H4 (cell line): ENCODE measurements around the gene VPS54. TPM values are rescaled to one million over a fixed set of nuclear protein-coding genes. Genes with fewer than 3 reads are reported as not detected.
"Not testable (repeated sequence)": the region's sequence is repeated elsewhere in the genome, so short reads cannot be mapped to it uniquely, and the experiment has no call there.

ENCODE experiments used
- DNase-seq: peaks from one replicate; pipeline ENCODE4 v3.0.0-alpha.2; 2015; ENCODE audit warnings: low spot score
- total RNA-seq: library from RNA; depleted of rRNA; stranded (reverse); fragments of >200 nt; shearing (Covaris generic); gene quantifications from 2 replicates; pipeline ENCODE4 v1.2.3, GENCODE V29; 2014

The VPS54 gene
- total RNA-seq, 1 experiment from 2014 or later: 14.1 TPM

GRCh38 chr2:63993871-63994270 is 25.4 kb downstream of the VPS54 start:
- no peak for DNase-seq

GRCh38 chr2:63993130-63993584 is 26.1 kb downstream of the VPS54 start:
- not testable (repeated sequence) for DNase-seq

DNA sequence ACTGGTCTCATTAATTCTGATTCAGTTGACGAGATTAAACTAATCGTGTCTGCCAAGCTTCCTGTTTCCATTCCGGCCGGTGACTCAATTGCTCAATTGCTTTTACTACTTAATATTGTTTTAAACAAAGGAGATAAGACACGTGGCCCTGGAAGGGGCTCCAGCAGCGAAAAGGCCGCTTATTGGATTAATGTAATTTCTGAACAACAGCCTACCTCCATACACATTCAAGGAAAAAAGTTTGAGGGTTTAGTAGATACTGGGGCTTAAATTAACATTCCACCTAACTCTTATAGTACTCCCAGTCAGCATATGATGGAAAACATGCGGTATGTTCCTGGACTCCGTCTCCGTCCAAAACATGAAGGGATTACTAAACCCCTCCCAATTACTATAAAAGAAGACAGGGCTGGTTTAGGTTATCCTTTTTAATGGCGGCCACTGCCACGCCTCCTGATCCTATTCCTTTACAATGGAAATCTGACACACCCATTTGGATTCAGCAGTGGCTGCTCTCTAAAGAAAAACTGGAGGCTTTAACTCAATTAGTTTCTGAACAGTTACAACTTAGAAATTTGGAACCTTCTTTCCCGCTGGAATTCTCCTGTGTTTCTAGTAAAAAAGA is 27.1 kb downstream of the VPS54 start:
- DNase-seq: no peak

GRCh38 chr2:63991173-63991999 is 27.8 kb downstream of the VPS54 start:
- DNase-seq: not testable (repeated sequence)

- no peak for DNase-seq
Observed at GRCh38 chr2:63990072-63990471, 29.2 kb downstream of the VPS54 start.

GRCh38 chr2:63988842-63989436 is 30.3 kb downstream of the VPS54 start:
- DNase-seq: not testable (repeated sequence)

DNA sequence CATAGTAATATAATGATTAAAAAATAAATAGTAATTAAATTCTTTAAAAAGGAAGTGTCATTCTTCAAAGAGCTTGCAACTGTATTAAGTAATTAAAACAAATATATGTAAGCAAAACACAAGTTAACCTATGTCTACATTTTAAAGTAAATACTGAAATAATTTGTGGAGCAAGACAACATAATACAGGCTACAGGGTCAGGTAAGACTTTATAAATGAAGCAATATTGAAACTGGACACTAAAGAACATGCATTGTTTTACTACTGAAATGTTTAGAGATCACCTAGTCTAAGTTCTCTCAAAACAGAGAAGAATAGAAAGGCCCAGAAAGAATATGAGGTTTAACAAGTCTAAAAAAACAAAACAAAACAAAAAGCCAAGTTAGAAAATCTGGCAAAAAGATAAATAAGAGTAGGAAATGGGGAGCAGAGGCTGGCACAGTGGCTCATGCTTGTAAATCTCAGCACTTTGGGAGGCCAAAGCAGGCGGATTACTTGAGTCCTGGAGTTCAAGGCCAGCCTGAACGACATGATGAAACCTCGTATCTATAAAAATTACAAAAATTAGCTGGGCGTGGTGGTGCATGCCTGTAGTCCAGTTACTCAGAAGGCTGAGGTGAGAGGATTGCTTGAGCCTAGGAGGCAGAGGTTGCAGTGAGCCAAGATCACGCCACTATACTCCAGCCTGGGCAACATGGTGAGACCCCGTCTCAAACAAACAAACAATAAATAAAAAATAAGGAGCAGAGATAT is 34.4 kb downstream of the VPS54 start:
- DNase-seq: no peak

DNA sequence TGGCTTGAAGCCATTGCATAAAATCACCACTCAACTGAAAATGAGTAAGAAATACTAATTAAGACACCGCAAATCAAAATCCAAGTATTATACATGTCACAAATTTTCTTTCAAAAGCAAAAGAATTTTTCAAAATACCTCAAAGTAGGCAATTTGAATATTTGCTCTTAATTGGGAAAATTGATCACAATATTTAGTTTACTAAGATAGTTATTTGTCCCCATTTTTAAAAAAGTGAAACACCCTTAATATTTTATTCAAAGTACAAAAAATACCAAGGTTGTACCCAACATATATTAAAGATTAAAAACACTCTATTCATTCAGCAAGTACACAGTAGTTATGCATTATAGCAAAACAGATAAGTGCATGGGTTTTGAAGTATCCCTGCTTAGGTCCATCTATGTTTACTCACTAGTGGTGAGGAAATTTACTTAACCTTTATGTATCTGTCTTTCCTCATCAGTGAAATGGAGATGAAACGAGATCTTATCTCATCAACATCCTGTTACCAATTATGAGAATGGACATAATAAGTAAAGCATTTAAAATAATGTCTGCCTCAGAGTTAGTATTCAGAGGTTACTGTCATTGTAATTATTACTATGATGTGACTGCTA is 35.1 kb downstream of the VPS54 start:
- DNase-seq: no peak

- no peak for DNase-seq
Observed at GRCh38 chr2:63982335-63982734, 36.9 kb downstream of the VPS54 start.

DNA sequence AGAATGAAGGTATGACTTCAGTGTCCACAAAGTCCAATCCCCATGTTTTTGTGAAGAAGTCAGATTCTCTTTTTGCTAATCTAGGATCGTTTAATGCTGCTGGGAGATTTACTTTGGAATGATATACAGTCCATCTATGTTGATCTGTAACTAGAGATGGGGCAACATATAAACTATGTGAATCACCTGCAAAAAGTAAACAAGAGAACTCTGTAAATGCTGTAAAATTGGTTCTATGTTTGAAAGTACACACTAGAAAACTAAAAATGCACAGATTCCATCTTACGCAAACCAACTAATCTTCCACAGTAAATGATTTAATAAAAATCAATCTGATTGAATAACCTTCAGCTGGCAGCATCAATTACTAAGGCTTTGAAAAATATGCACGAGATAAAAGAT is 37.5 kb downstream of the VPS54 start:
- DNase-seq: no peak

DNA sequence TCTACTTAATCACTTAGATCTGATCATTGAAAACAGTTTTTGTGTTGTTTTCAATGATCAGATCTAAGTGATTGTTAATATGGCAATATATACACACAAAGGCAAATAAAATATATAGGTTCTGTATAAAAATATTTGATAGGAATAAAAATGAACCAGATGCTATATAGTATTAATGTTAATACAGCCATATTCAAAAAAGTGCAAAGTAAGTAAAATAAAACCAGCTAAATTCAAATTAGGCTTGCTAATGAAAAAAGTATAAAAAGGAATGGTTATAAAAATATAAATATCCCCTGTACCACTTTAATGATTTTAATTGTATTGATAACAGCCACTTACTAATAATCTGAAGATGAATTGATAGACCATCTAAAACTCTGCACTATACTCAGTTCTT is 38.4 kb downstream of the VPS54 start:
- DNase-seq: no peak

- no peak for DNase-seq
Observed at GRCh38 chr2:63977904-63978303, 41.3 kb downstream of the VPS54 start.

GRCh38 chr2:63976125-63976510 is 43.1 kb downstream of the VPS54 start:
- no peak for DNase-seq

DNA sequence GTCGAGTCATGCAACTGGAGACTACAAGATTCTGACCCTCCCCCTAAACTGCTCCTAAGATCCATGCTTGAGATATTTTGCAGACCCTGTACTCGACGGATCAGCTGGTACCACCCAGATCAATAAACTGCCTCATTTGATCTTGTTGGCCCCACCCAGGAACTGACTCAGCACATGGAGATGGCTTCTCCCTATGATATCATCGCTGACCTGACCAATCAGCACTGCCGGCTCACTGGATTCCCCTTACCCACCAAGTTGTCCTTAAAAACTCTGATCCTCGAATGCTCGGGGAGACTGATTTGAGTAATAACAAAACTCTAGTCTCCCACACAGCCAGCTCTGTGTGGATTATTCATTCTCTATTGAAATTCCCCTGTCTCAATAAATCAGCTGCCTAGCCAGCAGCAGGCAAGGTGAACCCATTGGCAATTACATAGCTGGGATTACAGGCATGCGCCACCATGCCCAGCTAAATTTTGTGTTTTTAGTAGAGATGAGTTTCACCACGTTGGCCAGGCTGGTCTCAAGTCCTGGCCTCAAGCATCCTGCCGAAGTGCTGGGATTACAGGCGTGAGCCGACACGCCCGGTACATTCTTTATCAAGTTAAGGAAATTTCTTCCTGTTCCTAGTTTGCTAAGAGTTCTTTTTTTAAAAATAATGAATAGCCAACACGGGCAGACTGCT is 43.6 kb downstream of the VPS54 start:
- peak; percentile 4 for DNase-seq

GRCh38 chr2:63975036-63975435 is 44.2 kb downstream of the VPS54 start:
- not testable (repeated sequence) for DNase-seq

- DNase-seq: no peak
Observed at GRCh38 chr2:63962186-63962585, 57.0 kb downstream of the VPS54 start.

DNA sequence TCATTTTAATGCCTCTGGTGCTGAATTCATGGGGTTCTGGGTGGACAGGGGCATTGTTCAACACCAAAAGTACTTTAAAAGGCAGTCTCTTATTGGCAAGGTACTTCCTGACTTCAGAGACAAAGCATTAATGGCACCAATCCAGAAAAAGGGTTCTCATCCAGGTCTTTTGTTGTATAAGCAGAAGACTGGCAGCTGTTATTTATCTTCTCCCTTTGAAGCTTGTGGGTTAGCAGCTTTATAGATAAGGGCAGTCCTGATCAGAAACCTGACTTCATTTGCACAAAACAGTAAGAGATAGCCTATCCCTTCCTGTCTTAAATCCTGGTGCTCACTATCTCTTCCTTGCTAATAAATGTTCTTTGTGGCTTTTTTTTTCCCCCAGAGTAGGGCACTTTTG is 68.8 kb downstream of the VPS54 start:
- no peak for DNase-seq

GRCh38 chr2:63942788-63943187 is 76.4 kb downstream of the VPS54 start:
- DNase-seq: no peak

DNA sequence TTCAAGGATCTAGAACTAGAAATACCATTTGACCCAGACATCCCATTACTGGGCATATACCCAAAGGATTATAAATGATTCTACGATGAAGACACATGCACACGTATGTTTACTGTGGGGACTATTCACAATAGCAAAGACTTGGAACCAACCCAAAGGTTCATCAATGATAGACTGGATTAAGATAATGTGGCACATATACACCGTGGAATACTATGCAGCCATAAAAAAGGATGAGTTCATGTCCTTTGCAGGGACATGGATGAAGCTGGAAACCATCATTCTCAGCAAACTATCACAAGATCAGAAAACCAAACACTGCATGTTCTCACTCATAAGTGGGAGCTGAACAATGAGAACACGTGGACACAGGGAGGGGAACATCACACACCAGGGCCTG is 87.1 kb downstream of the VPS54 start:
- not testable (repeated sequence) for DNase-seq

GRCh38 chr2:63926815-63927214 is 92.4 kb downstream of the VPS54 start:
- DNase-seq: no peak

GRCh38 chr2:63914311-63914710 is 104.9 kb downstream of the VPS54 start:
- DNase-seq: no peak
